PFSK-1 (cell line): ENCODE measurements around the gene USP50.

Source experiments
- FOXP2 ChIP-seq: optimal IDR thresholded peaks from 2 replicates; pipeline ENCODE3; 2011; ENCODE audit warnings: borderline replicate concordance, control low read depth, inconsistent platforms; ENCODE audit not compliant: insufficient read depth; ENCODE audit errors: extremely low read length, extremely low read depth
- POLR2AphosphoS5 ChIP-seq: IDR thresholded peaks from 2 replicates; pipeline ENCODE4 v1.6.1; 2012; ENCODE audit warnings: low read depth, mild to moderate bottlenecking, control low read depth, low read length, moderate library complexity
- SIN3A ChIP-seq: IDR thresholded peaks from 2 replicates; pipeline ENCODE4 v1.6.1; 2012; ENCODE audit warnings: mild to moderate bottlenecking, low read length, moderate library complexity, borderline replicate concordance; ENCODE audit not compliant: insufficient read depth
- TAF1 ChIP-seq: IDR thresholded peaks from 2 replicates; pipeline ENCODE4 v1.6.1; 2012; ENCODE audit warnings: low read length, control low read depth, borderline replicate concordance; ENCODE audit not compliant: insufficient read depth
- TF ChIP-seq, protein P1 (sequence below), 2 experiments: IDR thresholded peaks; 2 replicates each; pipeline versions ENCODE4 v1.6.1 to v1.8.0; 2011 to 2012; ENCODE audit warnings: low read depth in 2 of 2, low read length in 2 of 2, control low read depth in 1 of 2, inconsistent platforms in 1 of 2, mild to moderate bottlenecking in 1 of 2, moderate library complexity in 1 of 2; ENCODE audit not compliant: insufficient read depth in 1 of 2

USP50 gene

DNA sequence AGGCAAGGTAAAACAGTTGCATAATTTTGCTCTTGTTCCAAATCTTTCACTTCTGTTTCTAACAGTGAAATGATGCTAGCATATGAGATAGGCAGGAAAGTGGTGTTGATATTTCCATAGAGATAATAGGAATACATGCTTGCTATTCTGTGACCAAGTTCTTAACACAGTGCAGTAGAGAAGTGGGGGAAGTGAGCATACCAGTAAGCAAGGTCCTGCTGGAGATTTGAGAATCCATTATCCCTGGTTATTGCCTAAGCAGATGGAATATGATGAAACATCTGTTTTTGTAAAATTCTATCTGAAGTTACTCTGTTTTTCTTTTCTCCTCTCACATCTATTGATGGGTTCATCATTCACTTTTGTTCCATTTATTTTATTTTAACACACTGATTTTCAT lies 93.5 kb downstream of the USP50 start:
- TF ChIP-seq TAF1 (no peak), POLR2AphosphoS5 (no peak), SIN3A (no peak), FOXP2 (no peak)
- TF ChIP-seq, protein P1, sequence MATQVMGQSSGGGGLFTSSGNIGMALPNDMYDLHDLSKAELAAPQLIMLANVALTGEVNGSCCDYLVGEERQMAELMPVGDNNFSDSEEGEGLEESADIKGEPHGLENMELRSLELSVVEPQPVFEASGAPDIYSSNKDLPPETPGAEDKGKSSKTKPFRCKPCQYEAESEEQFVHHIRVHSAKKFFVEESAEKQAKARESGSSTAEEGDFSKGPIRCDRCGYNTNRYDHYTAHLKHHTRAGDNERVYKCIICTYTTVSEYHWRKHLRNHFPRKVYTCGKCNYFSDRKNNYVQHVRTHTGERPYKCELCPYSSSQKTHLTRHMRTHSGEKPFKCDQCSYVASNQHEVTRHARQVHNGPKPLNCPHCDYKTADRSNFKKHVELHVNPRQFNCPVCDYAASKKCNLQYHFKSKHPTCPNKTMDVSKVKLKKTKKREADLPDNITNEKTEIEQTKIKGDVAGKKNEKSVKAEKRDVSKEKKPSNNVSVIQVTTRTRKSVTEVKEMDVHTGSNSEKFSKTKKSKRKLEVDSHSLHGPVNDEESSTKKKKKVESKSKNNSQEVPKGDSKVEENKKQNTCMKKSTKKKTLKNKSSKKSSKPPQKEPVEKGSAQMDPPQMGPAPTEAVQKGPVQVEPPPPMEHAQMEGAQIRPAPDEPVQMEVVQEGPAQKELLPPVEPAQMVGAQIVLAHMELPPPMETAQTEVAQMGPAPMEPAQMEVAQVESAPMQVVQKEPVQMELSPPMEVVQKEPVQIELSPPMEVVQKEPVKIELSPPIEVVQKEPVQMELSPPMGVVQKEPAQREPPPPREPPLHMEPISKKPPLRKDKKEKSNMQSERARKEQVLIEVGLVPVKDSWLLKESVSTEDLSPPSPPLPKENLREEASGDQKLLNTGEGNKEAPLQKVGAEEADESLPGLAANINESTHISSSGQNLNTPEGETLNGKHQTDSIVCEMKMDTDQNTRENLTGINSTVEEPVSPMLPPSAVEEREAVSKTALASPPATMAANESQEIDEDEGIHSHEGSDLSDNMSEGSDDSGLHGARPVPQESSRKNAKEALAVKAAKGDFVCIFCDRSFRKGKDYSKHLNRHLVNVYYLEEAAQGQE (IDR thresholded peaks at IDR 0.05; ENCODE audit: insufficient read depth in 1 of 2, low read depth in 2 of 2, low read length in 2 of 2) = no peak
